ENCODE results near the gene GAREM1. TPM values are rescaled to one million over a fixed set of nuclear protein-coding genes. Genes with fewer than 3 reads are reported as not detected.

Gene GAREM1
- polyA plus RNA-seq, 6 donors from 2014 or later = 0.66 to 1.8 (median 0.77) TPM; not detected in 3

- Mint-ChIP-seq H3K9me3 (no peaks in the 10 kb centered on the region), H3K27ac (no peak overlapping the region), H3K36me3 (no peaks in the 10 kb centered on the region), H3K4me3 (no peak overlapping the region), H3K4me1 (peaks cover 19 to 25% (median 21%) of the 10 kb centered on the region in 3 donors), H3K27me3 (peaks cover 34 to 66% (median 53%) of the 10 kb centered on the region in 3 donors)
- DNase-seq (no peak), ATAC-seq (ENCODE audit: low read depth in 2 of 2) (no peak)
These were observed 2.2 kb upstream of the GAREM1 start for GRCh38 chr18:32472841-32473240.

GRCh38 chr18:32470460-32470713, 295 bp downstream of the GAREM1 start:
- Mint-ChIP-seq H3K27me3 (peaks cover 40 to 65% (median 59%) of the 10 kb centered on the region in 3 donors), H3K4me1 (peaks cover 19 to 25% (median 21%) of the 10 kb centered on the region in 3 donors), H3K36me3 (no peaks in the 10 kb centered on the region), H3K27ac (no peak overlapping the region), H3K4me3 (peak overlapping the region in 3 of 8 donors; percentile 73 to 82 (median 79)), H3K9me3 (no peaks in the 10 kb centered on the region)
- DNase-seq (no peak), ATAC-seq (ENCODE audit: low read depth in 2 of 2) (no peak)

GRCh38 chr18:32469691-32470459, 807 bp downstream of the GAREM1 start:
- H3K27ac Mint-ChIP-seq = peak overlapping the region in 3 of 6 donors; percentile 17 to 26 (median 24)
- H3K36me3 Mint-ChIP-seq = no peaks in the 10 kb centered on the region
- ATAC-seq (ENCODE audit: low read depth in 2 of 2) (no peak), DNase-seq (no peak)
- peaks cover 42 to 65% (median 65%) of the 10 kb centered on the region in 3 donors for H3K27me3 Mint-ChIP-seq
- no peaks in the 10 kb centered on the region for H3K9me3 Mint-ChIP-seq
- peaks cover 19 to 25% (median 21%) of the 10 kb centered on the region in 3 donors for H3K4me1 Mint-ChIP-seq
- H3K4me3 Mint-ChIP-seq = peak overlapping the region; percentile 73 to 88 (median 81)

GRCh38 chr18:32469190-32469651, 1.5 kb downstream of the GAREM1 start:
- Mint-ChIP-seq H3K4me3 (peak overlapping the region; percentile 73 to 88 (median 81)), H3K27me3 (peaks cover 48 to 66% (median 65%) of the 10 kb centered on the region in 3 donors), H3K4me1 (peaks cover 19 to 25% (median 21%) of the 10 kb centered on the region in 3 donors), H3K9me3 (peaks cover 0 to 2% (median 0%) of the 10 kb centered on the region in 7 donors), H3K36me3 (no peaks in the 10 kb centered on the region), H3K27ac (no peak overlapping the region)
- no peak for ATAC-seq (ENCODE audit: low read depth in 2 of 2)
- no peak for DNase-seq

- no peaks in the 10 kb centered on the region for H3K36me3 Mint-ChIP-seq
- H3K4me3 Mint-ChIP-seq = peak overlapping the region in 3 of 8 donors; percentile 61 to 80 (median 79)
- ATAC-seq (ENCODE audit: low read depth in 2 of 2) (no peak), DNase-seq (no peak)
- peaks cover 48 to 63% (median 62%) of the 10 kb centered on the region in 3 donors for H3K27me3 Mint-ChIP-seq
- peaks cover 0 to 2% (median 0%) of the 10 kb centered on the region in 7 donors for H3K9me3 Mint-ChIP-seq
- H3K27ac Mint-ChIP-seq = no peak overlapping the region
- peaks cover 19 to 25% (median 21%) of the 10 kb centered on the region in 3 donors for H3K4me1 Mint-ChIP-seq
These were observed 2.4 kb downstream of the GAREM1 start for GRCh38 chr18:32468147-32468845.

- DNase-seq (no peak), ATAC-seq (ENCODE audit: low read depth in 2 of 2) (no peak)
- Mint-ChIP-seq H3K36me3 (no peaks in the 10 kb centered on the region), H3K27me3 (peaks cover 21 to 39% (median 30%) of the 10 kb centered on the region in 3 donors), H3K4me3 (no peak overlapping the region), H3K27ac (no peak overlapping the region), H3K4me1 (no peaks in the 10 kb centered on the region), H3K9me3 (peaks cover 0 to 2% (median 0%) of the 10 kb centered on the region in 7 donors)
These were observed 8.9 kb downstream of the GAREM1 start for GRCh38 chr18:32461709-32462272.

GRCh38 chr18:32460171-32460731, 10.4 kb downstream of the GAREM1 start:
- ATAC-seq (ENCODE audit: low read depth in 2 of 2) = no peak
- Mint-ChIP-seq H3K27me3 (peaks cover 21 to 34% (median 27%) of the 10 kb centered on the region in 3 donors), H3K4me1 (no peaks in the 10 kb centered on the region), H3K9me3 (peaks cover 0 to 2% (median 0%) of the 10 kb centered on the region in 7 donors), H3K4me3 (no peak overlapping the region), H3K36me3 (no peaks in the 10 kb centered on the region), H3K27ac (no peak overlapping the region)
- no peak for DNase-seq

GRCh38 chr18:32459361-32460101, 11.2 kb downstream of the GAREM1 start:
- Mint-ChIP-seq H3K27ac (no peak overlapping the region), H3K27me3 (peaks cover 15 to 27% (median 19%) of the 10 kb centered on the region in 3 donors), H3K4me3 (no peak overlapping the region), H3K9me3 (peaks cover 0 to 2% (median 0%) of the 10 kb centered on the region in 7 donors), H3K36me3 (no peaks in the 10 kb centered on the region), H3K4me1 (no peaks in the 10 kb centered on the region)
- no peak for DNase-seq
- ATAC-seq (ENCODE audit: low read depth in 2 of 2) = no peak

GRCh38 chr18:32455361-32455760, 15.3 kb downstream of the GAREM1 start:
- Mint-ChIP-seq H3K4me3 (no peak overlapping the region), H3K27me3 (peaks cover 31 to 35% (median 32%) of the 10 kb centered on the region in 3 donors), H3K9me3 (no peaks in the 10 kb centered on the region), H3K27ac (no peak overlapping the region), H3K4me1 (no peaks in the 10 kb centered on the region), H3K36me3 (no peaks in the 10 kb centered on the region)
- DNase-seq (no peak), ATAC-seq (ENCODE audit: low read depth in 2 of 2) (no peak)

GRCh38 chr18:32454593-32454992, 16.1 kb downstream of the GAREM1 start:
- no peaks in the 10 kb centered on the region for H3K4me1 Mint-ChIP-seq
- H3K4me3 Mint-ChIP-seq = no peak overlapping the region
- DNase-seq = no peak
- no peaks in the 10 kb centered on the region for H3K36me3 Mint-ChIP-seq
- no peaks in the 10 kb centered on the region for H3K9me3 Mint-ChIP-seq
- peaks cover 32 to 36% (median 33%) of the 10 kb centered on the region in 3 donors for H3K27me3 Mint-ChIP-seq
- H3K27ac Mint-ChIP-seq = no peak overlapping the region
- ATAC-seq (ENCODE audit: low read depth in 2 of 2) = no peak

GRCh38 chr18:32450874-32451273, 19.8 kb downstream of the GAREM1 start:
- Mint-ChIP-seq H3K4me3 (no peak overlapping the region), H3K27me3 (peaks cover 23 to 37% (median 27%) of the 10 kb centered on the region in 3 donors), H3K9me3 (no peaks in the 10 kb centered on the region), H3K4me1 (no peaks in the 10 kb centered on the region), H3K36me3 (no peaks in the 10 kb centered on the region), H3K27ac (no peak overlapping the region)
- DNase-seq (no peak), ATAC-seq (ENCODE audit: low read depth in 2 of 2) (no peak)

- H3K27me3 Mint-ChIP-seq = peaks cover 23 to 37% (median 27%) of the 10 kb centered on the region in 3 donors
- H3K4me3 Mint-ChIP-seq = no peak overlapping the region
- no peaks in the 10 kb centered on the region for H3K9me3 Mint-ChIP-seq
- H3K27ac Mint-ChIP-seq = no peak overlapping the region
- ATAC-seq (ENCODE audit: low read depth in 2 of 2) (no peak), DNase-seq (no peak)
- no peaks in the 10 kb centered on the region for H3K36me3 Mint-ChIP-seq
- no peaks in the 10 kb centered on the region for H3K4me1 Mint-ChIP-seq
These were observed 20.5 kb downstream of the GAREM1 start for GRCh38 chr18:32450026-32450691.
